ENCODE measurements around the gene PFDN4. TPM values are rescaled to one million over a fixed set of nuclear protein-coding genes. Genes with fewer than 3 reads are reported as not detected.

The PFDN4 gene, protein sequence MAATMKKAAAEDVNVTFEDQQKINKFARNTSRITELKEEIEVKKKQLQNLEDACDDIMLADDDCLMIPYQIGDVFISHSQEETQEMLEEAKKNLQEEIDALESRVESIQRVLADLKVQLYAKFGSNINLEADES
- 19.3 and 28.4 TPM in 2 replicates for total RNA-seq (ENCODE audit: low replicate concordance)
- long read RNA-seq, transcript PFDN4-201 (4 exons, 1,462 nt), result major isoform, 15 of 24 reads
- long read RNA-seq, partial matches to known transcripts, result 8 of 24 reads
- long read RNA-seq, other reads (novel, unspliced or antisense), result 1 of 24 reads

- peak; percentile 89 for DNase-seq (ENCODE audit: extremely low spot score, unreplicated experiment)
- peak; percentile 79 for TF ChIP-seq CTCF (conservative IDR thresholded peaks at IDR 0.05)
- Mint-ChIP-seq H3K27ac (peak within 1 kb of the TSS; percentile 100), H3K4me1 (ENCODE audit: unreplicated experiment) (peaks cover 27% of the 10 kb centered on the region), H3K36me3 (peaks cover 24% of the 10 kb centered on the region), H3K4me3 (peak within 1 kb of the TSS; percentile 99), H3K9me3 (no peaks in the 10 kb centered on the region), H3K27me3 (no peaks in the 10 kb centered on the region)
These were observed at the start of gene PFDN4 for GRCh38 chr20:54207743-54208547. Gene PFDN4 (plus strand): TSS chr20:54208087. CDS start chr20:54208101, 14 bp downstream.

DNA sequence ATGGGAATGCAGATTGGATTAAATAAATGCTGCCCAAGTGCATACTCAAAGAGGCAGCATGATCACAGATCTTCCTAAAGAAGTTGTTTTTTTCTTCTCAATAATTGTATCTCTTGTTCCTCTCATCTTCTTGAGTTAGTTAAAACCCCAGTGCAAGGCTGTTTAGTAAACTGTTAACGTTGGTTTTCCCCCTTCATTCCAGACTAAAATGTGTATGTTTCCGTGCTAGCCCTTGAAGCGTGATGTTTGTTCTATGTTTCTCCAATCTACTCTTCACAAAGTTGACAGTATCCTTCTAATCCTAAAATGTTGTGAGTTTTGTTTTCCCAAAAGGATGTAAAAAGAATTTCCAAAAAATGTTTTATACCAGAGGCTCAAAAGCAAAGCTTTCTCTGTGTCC is 49.7 kb upstream of the PFDN4 start:
- peaks cover 7% of the 10 kb centered on the region for H3K27me3 Mint-ChIP-seq
- H3K27ac Mint-ChIP-seq, result no peak overlapping the region
- H3K9me3 Mint-ChIP-seq, result no peaks in the 10 kb centered on the region

DNA sequence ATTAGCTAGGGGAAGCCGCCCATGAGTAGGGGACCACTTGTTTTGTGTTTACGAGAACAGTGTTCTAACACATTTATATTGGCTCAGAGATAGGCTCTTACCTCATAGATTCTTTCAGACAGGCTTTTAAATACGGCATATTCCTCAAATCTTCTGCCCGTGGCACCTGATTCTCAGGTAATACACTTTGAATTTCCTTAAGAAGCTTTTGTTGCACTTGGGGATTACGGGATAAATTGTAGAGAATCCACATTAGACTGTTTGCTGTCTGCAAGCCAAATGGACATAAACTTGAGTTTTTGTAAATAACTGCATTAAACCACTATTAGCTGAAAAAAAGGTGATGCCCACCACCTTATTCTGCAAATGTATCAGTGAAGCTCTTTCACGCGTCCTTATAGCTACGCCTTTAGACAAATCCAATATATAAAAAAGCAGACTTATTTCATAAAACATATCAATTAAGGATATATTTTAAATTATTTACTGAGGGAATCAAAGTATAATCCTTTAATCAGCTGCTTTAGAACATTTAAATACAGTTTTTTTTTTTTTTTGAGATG is 49.0 kb upstream of the PFDN4 start:
- Mint-ChIP-seq H3K4me3 (no peak overlapping the region), H3K27me3 (peaks cover 7% of the 10 kb centered on the region), H3K4me1 (ENCODE audit: unreplicated experiment) (peaks cover 8% of the 10 kb centered on the region), H3K27ac (no peak overlapping the region), H3K9me3 (no peaks in the 10 kb centered on the region), H3K36me3 (no peaks in the 10 kb centered on the region)
- TF ChIP-seq CTCF (conservative IDR thresholded peaks at IDR 0.05), result no peak
- no peak for DNase-seq (ENCODE audit: extremely low spot score, unreplicated experiment)

More for the DNA sequence above, 49.7 kb upstream of the PFDN4 start:
- no peak for DNase-seq (ENCODE audit: extremely low spot score, unreplicated experiment)
- H3K4me1 Mint-ChIP-seq (ENCODE audit: unreplicated experiment), result peaks cover 8% of the 10 kb centered on the region
- H3K4me3 Mint-ChIP-seq, result no peak overlapping the region
- H3K36me3 Mint-ChIP-seq, result no peaks in the 10 kb centered on the region
- TF ChIP-seq CTCF (conservative IDR thresholded peaks at IDR 0.05), result no peak

GRCh38 chr20:54160065-54161007 is 47.6 kb upstream of the PFDN4 start:
- no peaks in the 10 kb centered on the region for H3K36me3 Mint-ChIP-seq
- no peak for DNase-seq (ENCODE audit: extremely low spot score, unreplicated experiment)
- no peak for TF ChIP-seq CTCF (conservative IDR thresholded peaks at IDR 0.05)

More at GRCh38 chr20:54160065-54161007, 47.6 kb upstream of the PFDN4 start:
- Mint-ChIP-seq H3K27me3 (peaks cover 7% of the 10 kb centered on the region), H3K9me3 (no peaks in the 10 kb centered on the region), H3K4me3 (no peak overlapping the region), H3K4me1 (ENCODE audit: unreplicated experiment) (peaks cover 8% of the 10 kb centered on the region), H3K27ac (no peak overlapping the region)
